Measurements from ENCODE around the gene EXT2.

Gene EXT2

DNA sequence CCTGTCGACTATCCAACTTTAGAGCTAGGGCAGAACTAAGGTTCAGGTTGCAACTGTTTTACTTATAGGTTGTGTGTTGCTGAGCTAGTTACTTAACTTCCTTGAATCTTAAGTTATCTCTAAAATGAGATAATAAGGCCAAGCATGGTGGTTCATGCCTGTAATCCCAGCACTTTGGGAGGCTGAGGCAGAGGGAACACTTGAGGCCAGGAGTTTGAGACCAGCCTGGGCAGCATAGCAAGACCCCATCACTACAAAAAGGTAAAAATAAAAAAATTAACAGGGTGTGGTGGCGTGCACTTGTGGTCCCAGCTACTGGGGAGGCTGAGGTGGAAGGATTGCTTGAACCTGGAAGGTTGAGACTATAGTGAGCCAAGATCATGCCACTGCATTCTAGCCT, 27.3 kb upstream of the EXT2 start:
- no peaks in the 10 kb centered on the region for H3K79me2 ChIP-seq (ENCODE audit: control insufficient read depth, low read length)
- H3K9me3 ChIP-seq (ENCODE audit: control insufficient read depth, insufficient read depth, low read length), result no peaks in the 10 kb centered on the region
- no peaks in the 10 kb centered on the region for H3K27me3 ChIP-seq (ENCODE audit: control insufficient read depth, low read length)
- no peaks in the 10 kb centered on the region for H3K9me2 ChIP-seq (replicated peaks; ENCODE audit: control insufficient read depth, low read length)
- peaks cover 18% of the 10 kb centered on the region for H3K4me1 ChIP-seq (ENCODE audit: control insufficient read depth, low read length)
- H3F3A ChIP-seq (ENCODE audit: control insufficient read depth, insufficient read depth), result no peaks in the 10 kb centered on the region
- H3K4me3 ChIP-seq (ENCODE audit: low read length), result no peak overlapping the region
- no peaks in the 10 kb centered on the region for H3K36me3 ChIP-seq (ENCODE audit: control insufficient read depth, low read length)
- H3K4me2 ChIP-seq (ENCODE audit: low read length), result no peak overlapping the region
- H4K20me1 ChIP-seq (ENCODE audit: control insufficient read depth, insufficient read depth, low read depth, low read length), result no peaks in the 10 kb centered on the region
- no peak for TF ChIP-seq EZH2phosphoT487 (IDR thresholded peaks at IDR 0.05; ENCODE audit: borderline replicate concordance, low read length)
- TF ChIP-seq, protein P1, sequence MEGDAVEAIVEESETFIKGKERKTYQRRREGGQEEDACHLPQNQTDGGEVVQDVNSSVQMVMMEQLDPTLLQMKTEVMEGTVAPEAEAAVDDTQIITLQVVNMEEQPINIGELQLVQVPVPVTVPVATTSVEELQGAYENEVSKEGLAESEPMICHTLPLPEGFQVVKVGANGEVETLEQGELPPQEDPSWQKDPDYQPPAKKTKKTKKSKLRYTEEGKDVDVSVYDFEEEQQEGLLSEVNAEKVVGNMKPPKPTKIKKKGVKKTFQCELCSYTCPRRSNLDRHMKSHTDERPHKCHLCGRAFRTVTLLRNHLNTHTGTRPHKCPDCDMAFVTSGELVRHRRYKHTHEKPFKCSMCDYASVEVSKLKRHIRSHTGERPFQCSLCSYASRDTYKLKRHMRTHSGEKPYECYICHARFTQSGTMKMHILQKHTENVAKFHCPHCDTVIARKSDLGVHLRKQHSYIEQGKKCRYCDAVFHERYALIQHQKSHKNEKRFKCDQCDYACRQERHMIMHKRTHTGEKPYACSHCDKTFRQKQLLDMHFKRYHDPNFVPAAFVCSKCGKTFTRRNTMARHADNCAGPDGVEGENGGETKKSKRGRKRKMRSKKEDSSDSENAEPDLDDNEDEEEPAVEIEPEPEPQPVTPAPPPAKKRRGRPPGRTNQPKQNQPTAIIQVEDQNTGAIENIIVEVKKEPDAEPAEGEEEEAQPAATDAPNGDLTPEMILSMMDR (IDR thresholded peaks at IDR 0.05; ENCODE audit: low read depth, low read length, poor library complexity, severe bottlenecking), result no peak
- H3K27ac ChIP-seq (ENCODE audit: low read depth, low read length), result no peak overlapping the region

DNA sequence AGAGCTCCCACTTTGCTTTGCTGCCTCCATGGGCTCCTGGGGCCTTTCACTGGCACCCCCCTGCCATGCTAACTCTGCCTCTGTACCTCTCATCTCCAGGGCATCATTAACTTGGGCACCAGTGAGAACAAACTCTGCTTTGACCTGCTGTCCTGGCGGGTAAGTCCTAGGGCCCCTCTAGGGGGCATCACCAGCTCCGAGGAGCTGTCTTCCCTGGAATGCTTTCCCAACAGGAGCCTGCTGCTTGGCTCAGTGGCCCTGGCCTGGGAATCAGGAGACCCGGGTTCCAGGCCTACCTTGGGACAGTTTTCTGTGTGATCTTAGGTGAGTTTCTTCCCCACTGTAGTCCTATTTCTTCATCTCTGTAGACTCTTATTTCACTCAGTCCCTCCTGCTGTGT, 24.3 kb upstream of the EXT2 start:
- no peak for TF ChIP-seq EZH2phosphoT487 (IDR thresholded peaks at IDR 0.05; ENCODE audit: borderline replicate concordance, low read length)
- TF ChIP-seq, protein P1 (IDR thresholded peaks at IDR 0.05; ENCODE audit: low read depth, low read length, poor library complexity, severe bottlenecking), result no peak
- H4K20me1 ChIP-seq (ENCODE audit: control insufficient read depth, insufficient read depth, low read depth, low read length), result no peaks in the 10 kb centered on the region
- no peaks in the 10 kb centered on the region for H3K9me3 ChIP-seq (ENCODE audit: control insufficient read depth, insufficient read depth, low read length)
- H3F3A ChIP-seq (ENCODE audit: control insufficient read depth, insufficient read depth), result no peaks in the 10 kb centered on the region
- no peaks in the 10 kb centered on the region for H3K36me3 ChIP-seq (ENCODE audit: control insufficient read depth, low read length)
- no peak overlapping the region for H3K27ac ChIP-seq (ENCODE audit: low read depth, low read length)
- H3K4me1 ChIP-seq (ENCODE audit: control insufficient read depth, low read length), result peaks cover 7% of the 10 kb centered on the region
- H3K9me2 ChIP-seq (replicated peaks; ENCODE audit: control insufficient read depth, low read length), result no peaks in the 10 kb centered on the region
- H3K79me2 ChIP-seq (ENCODE audit: control insufficient read depth, low read length), result no peaks in the 10 kb centered on the region
- no peak overlapping the region for H3K4me3 ChIP-seq (ENCODE audit: low read length)
- no peaks in the 10 kb centered on the region for H3K27me3 ChIP-seq (ENCODE audit: control insufficient read depth, low read length)
- H3K4me2 ChIP-seq (ENCODE audit: low read length), result no peak overlapping the region

DNA sequence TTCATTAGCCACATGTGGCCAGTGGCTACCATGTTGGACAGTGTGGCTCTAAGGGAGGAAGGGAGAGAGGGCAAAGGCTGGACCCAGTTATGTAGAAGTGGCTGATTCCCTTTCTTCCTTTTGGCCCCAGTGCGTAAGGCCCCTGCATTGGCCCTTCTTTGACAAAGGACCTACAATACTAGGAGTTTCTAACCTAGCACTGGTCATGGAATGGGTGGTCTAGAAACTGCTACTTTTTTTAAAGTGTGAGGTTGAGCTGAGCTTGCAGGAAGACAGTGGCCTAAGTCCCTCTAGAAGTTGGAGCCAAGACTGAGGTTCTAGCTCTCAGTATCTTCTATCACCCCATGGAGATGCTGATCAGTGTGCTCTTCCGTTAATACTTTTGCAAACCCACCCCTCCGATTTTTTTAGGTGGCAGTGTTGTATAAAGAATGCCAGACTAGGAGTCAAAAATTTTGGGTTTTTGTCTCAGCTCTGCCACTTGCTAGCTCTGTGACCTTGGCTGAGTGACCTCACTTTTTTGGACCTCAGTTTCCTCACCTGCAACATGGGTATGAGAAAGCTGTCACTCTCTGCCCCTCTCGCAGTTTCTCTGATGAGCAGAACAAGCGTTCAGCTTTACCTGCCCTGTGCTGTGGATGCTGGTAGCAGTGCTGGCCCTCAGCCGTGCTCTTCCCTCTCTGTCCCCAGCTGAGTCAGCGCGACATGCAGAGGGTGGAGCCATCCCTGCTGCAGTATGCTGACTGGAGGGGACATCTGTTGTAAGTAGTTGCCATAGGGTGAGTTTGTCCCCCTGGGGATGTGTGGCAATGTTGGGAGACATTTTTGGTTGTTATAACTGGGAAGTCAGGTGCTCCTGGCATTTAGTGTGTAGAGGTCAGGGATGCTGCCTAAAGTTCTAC, 22.5 kb upstream of the EXT2 start:
- H3K4me2 ChIP-seq (ENCODE audit: low read length), result no peak overlapping the region
- H4K20me1 ChIP-seq (ENCODE audit: control insufficient read depth, insufficient read depth, low read depth, low read length), result no peaks in the 10 kb centered on the region
- no peaks in the 10 kb centered on the region for H3K27me3 ChIP-seq (ENCODE audit: control insufficient read depth, low read length)
- H3K4me1 ChIP-seq (ENCODE audit: control insufficient read depth, low read length), result no peaks in the 10 kb centered on the region
- H3K27ac ChIP-seq (ENCODE audit: low read depth, low read length), result no peak overlapping the region
- H3K9me2 ChIP-seq (replicated peaks; ENCODE audit: control insufficient read depth, low read length), result no peaks in the 10 kb centered on the region
- TF ChIP-seq, protein P1 (IDR thresholded peaks at IDR 0.05; ENCODE audit: low read depth, low read length, poor library complexity, severe bottlenecking), result no peak
- TF ChIP-seq EZH2phosphoT487 (IDR thresholded peaks at IDR 0.05; ENCODE audit: borderline replicate concordance, low read length), result no peak
- no peak overlapping the region for H3K4me3 ChIP-seq (ENCODE audit: low read length)
- H3F3A ChIP-seq (ENCODE audit: control insufficient read depth, insufficient read depth), result no peaks in the 10 kb centered on the region
- H3K36me3 ChIP-seq (ENCODE audit: control insufficient read depth, low read length), result no peaks in the 10 kb centered on the region
- no peaks in the 10 kb centered on the region for H3K9me3 ChIP-seq (ENCODE audit: control insufficient read depth, insufficient read depth, low read length)
- no peaks in the 10 kb centered on the region for H3K79me2 ChIP-seq (ENCODE audit: control insufficient read depth, low read length)

All from DOHH2 (cell line).